Endothelial cell of umbilical vein (primary cell): ENCODE measurements around the gene TMEM255A. TPM values are rescaled to one million over a fixed set of nuclear protein-coding genes. Genes with fewer than 3 reads are reported as not detected.
"Not testable (repeated sequence)": the region's sequence is repeated elsewhere in the genome, so short reads cannot be mapped to it uniquely, and the experiment has no call there.

Experiments
- BruUV-seq: library from RNA; stranded (reverse); fragments of 400-500 nt; replicated peaks from 2 replicates; lab custom pipeline; 2021; lab: Mats Ljungman, UMichigan
- CTCF ChIA-PET: fragments of 300-600, 350-600 bp; sonication (Branson Sonifier 250); formaldehyde crosslinking; loops from one replicate; lab custom pipeline; 2021; ENCODE audit warnings: antibody characterized with exemption, inconsistent platforms; lab: Charles Lee
- POLR2A ChIA-PET: fragments of 300-600, 350-600 bp; sonication (Branson Sonifier 250); formaldehyde crosslinking; loops from one replicate; lab custom pipeline; 2021; ENCODE audit warnings: antibody characterized with exemption, inconsistent platforms; lab: Charles Lee
- DNase-seq: peaks from one replicate; pipeline ENCODE4 v3.0.0-alpha.2; 2011; ENCODE audit warnings: low read depth, low spot score
- FAIRE-seq: peaks from 2 replicates; lab custom pipeline; 2011; peaks lifted over from hg19 to GRCh38; lab: Jason Lieb, UNC
- H2AFZ ChIP-seq: 2 replicates; pipeline ENCODE4 v1.6.0; 2012; ENCODE audit warnings: low read depth, low read length, control low read depth, inconsistent platforms
- H3K27ac ChIP-seq: 2 replicates; pipeline ENCODE4 v1.5.1; 2011; ENCODE audit warnings: low read depth, mild to moderate bottlenecking, control low read depth, low read length, moderate library complexity; ENCODE audit not compliant: insufficient read depth
- H3K27me3 ChIP-seq, 2 experiments: 2 replicates each; pipeline versions ENCODE4 v1.6.0 to v1.6.1; 2011; ENCODE audit warnings: low read length in 2 of 2, mixed read lengths in 1 of 2; ENCODE audit not compliant: control insufficient read depth in 2 of 2, insufficient read depth in 2 of 2
- H3K36me3 ChIP-seq, 2 experiments: 2 replicates in 1 of 2; 3 replicates in 1 of 2; pipeline ENCODE4 v1.5.1; 2011; ENCODE audit warnings: low read length in 2 of 2, mild to moderate bottlenecking in 1 of 2, moderate library complexity in 1 of 2; ENCODE audit not compliant: control insufficient read depth in 2 of 2, insufficient read depth in 2 of 2; ENCODE audit errors: extremely low read depth in 1 of 2
- H3K4me1 ChIP-seq: 3 replicates; pipeline ENCODE4 v1.5.1; 2011; ENCODE audit warnings: mild to moderate bottlenecking, low read length; ENCODE audit not compliant: control insufficient read depth, insufficient read depth; ENCODE audit errors: extremely low read depth
- H3K4me2 ChIP-seq: 2 replicates; pipeline ENCODE4 v1.6.1; 2011; ENCODE audit warnings: low read length, control low read depth, mixed read lengths; ENCODE audit not compliant: insufficient read depth
- H3K4me3 ChIP-seq, 3 experiments: fragments of 200-600 bp in 1 of 3; sonication (generic), shearing (Covaris generic) in 1 of 3; replicated peaks in 1 of 3; 2 replicates each; pipeline ENCODE4 v1.5.1; 2011 to 2016; ENCODE audit warnings: control low read depth in 3 of 3, low read length in 3 of 3, mild to moderate bottlenecking in 2 of 3, inconsistent platforms in 1 of 3, low read depth in 1 of 3, moderate library complexity in 1 of 3; ENCODE audit not compliant: insufficient read depth in 1 of 3
- H3K79me2 ChIP-seq: 2 replicates; pipeline ENCODE4 v1.6.0; 2012; ENCODE audit warnings: low read length, inconsistent platforms; ENCODE audit not compliant: control insufficient read depth, insufficient read depth
- H3K9ac ChIP-seq: replicated peaks from 2 replicates; pipeline ENCODE3; 2011; ENCODE audit warnings: low read length, control low read depth; ENCODE audit not compliant: insufficient read depth; ENCODE audit errors: extremely low read depth
- H3K9me1 ChIP-seq: replicated peaks from 3 replicates; pipeline ENCODE4 v1.6.0; 2011; ENCODE audit warnings: mild to moderate bottlenecking, low read length; ENCODE audit not compliant: control insufficient read depth, insufficient read depth; ENCODE audit errors: extremely low read depth
- H3K9me3 ChIP-seq: replicated peaks from 2 replicates; pipeline ENCODE4 v1.5.1; 2012; ENCODE audit warnings: low read length, inconsistent platforms; ENCODE audit not compliant: control insufficient read depth, insufficient read depth
- H4K20me1 ChIP-seq: replicated peaks from 2 replicates; pipeline ENCODE3; 2011; ENCODE audit warnings: mild to moderate bottlenecking, low read length; ENCODE audit not compliant: control insufficient read depth, insufficient read depth; ENCODE audit errors: extremely low read depth
- EZH2 ChIP-seq: IDR thresholded peaks from 2 replicates; pipeline ENCODE4 v1.6.1; 2012; ENCODE audit warnings: borderline replicate concordance, low read depth, mild to moderate bottlenecking, moderate library complexity, low read length, inconsistent platforms; ENCODE audit not compliant: severe bottlenecking
- FOS ChIP-seq: IDR thresholded peaks from 2 replicates; pipeline ENCODE4 v1.6.1; 2011; ENCODE audit warnings: mild to moderate bottlenecking, low read length, moderate library complexity, borderline replicate concordance; ENCODE audit not compliant: insufficient read depth
- MYC ChIP-seq: IDR thresholded peaks from one replicate; pipeline ENCODE4 v1.6.1; 2011; ENCODE audit warnings: mild to moderate bottlenecking, low read depth, low read length
- POLR2A ChIP-seq: IDR thresholded peaks from 2 replicates; pipeline ENCODE4 v1.6.1; 2012; ENCODE audit warnings: low read depth, mild to moderate bottlenecking, control low read depth, low read length
- POLR2AphosphoS5 ChIP-seq: IDR thresholded peaks from 2 replicates; pipeline ENCODE4 v1.6.1; 2012; ENCODE audit warnings: low read depth, mild to moderate bottlenecking, control low read depth, low read length, moderate library complexity; ENCODE audit not compliant: insufficient read depth
- dilution Hi-C: fragments of 300-500 bp; cut with MboI; formaldehyde crosslinking; loops from one replicate; pipeline ENCODE4 v1.15.0; 2019; ENCODE audit warnings: low sequenced_read_pairs; ENCODE audit not compliant: extremely low pct_ligation_motif_present
- intact Hi-C: fragments of 100-400 bp; cut with micrococcal nuclease; formaldehyde crosslinking; loops from one replicate; pipeline ENCODE4 v1.10.0; 2022
- polyA plus RNA-seq, 4 experiments: library from polyadenylated mRNA; depleted of rRNA in 3 of 4; stranded (reverse) in 3 of 4; unstranded in 1 of 4; fragments of >200 nt; gene quantifications; 2 replicates each; pipeline versions ENCODE4 v1.2.1 to v1.2.3, GENCODE V29; 2011 to 2012; ENCODE audit warnings: missing spikeins in 1 of 4
- total RNA-seq: library from RNA; stranded (reverse); gene quantifications from 2 replicates; pipeline ENCODE4 v1.2.3, GENCODE V29; 2021
- TF ChIP-seq, protein P1 (sequence below): IDR thresholded peaks from 2 replicates; pipeline ENCODE4 v1.6.1; 2011; ENCODE audit not compliant: insufficient read depth, insufficient read length

Gene TMEM255A
- total and polyA plus RNA-seq, 2 donors (not counting 3 experiments of a cell fraction or from before 2014, with no cell fraction given), result not detected

- no peaks in the 10 kb centered on the region for H4K20me1 ChIP-seq
- no peaks in the 10 kb centered on the region for H3K9me3 ChIP-seq
- no peak overlapping the region for H3K27ac ChIP-seq
- no TSS peak for BruUV-seq
- ChIA-PET POLR2A (no interaction called here), CTCF (no interaction called here)
- no peak overlapping the region for H3K4me3 ChIP-seq
- no peaks in the 10 kb centered on the region for H3K4me1 ChIP-seq
- no peaks in the 10 kb centered on the region for H3K9me1 ChIP-seq
- H3K9ac ChIP-seq, result no peak overlapping the region
- intact Hi-C loops, result no loop called here
- no peak overlapping the region for H2AFZ ChIP-seq
- H3K36me3 ChIP-seq, result no peaks in the 10 kb centered on the region
- no peak for DNase-seq
- H3K79me2 ChIP-seq, result no peaks in the 10 kb centered on the region
- no peaks in the 10 kb centered on the region for H3K27me3 ChIP-seq
- H3K4me2 ChIP-seq, result no peak overlapping the region
- TF ChIP-seq POLR2A, result no peak
- no peak for TF ChIP-seq POLR2AphosphoS5
- TF ChIP-seq FOS, result no peak
- no peak for TF ChIP-seq MYC
- TF ChIP-seq, protein P1, sequence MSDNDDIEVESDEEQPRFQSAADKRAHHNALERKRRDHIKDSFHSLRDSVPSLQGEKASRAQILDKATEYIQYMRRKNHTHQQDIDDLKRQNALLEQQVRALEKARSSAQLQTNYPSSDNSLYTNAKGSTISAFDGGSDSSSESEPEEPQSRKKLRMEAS, result no peak
- no peak for TF ChIP-seq EZH2
- no peak for FAIRE-seq
- dilution Hi-C loops, result no loop called here
These were observed 39.3 kb upstream of the TMEM255A start for GRCh38 chrX:120350450-120351138.

- dilution Hi-C loops, H3K36me3 ChIP-seq, H2AFZ ChIP-seq, DNase-seq, BruUV-seq, intact Hi-C loops, H3K4me2 ChIP-seq, H3K4me3 ChIP-seq, H3K27ac ChIP-seq, H4K20me1 ChIP-seq, H3K79me2 ChIP-seq, H3K9ac ChIP-seq, H3K4me1 ChIP-seq, H3K27me3 ChIP-seq, FAIRE-seq, H3K9me1 ChIP-seq, H3K9me3 ChIP-seq, CTCF ChIA-PET, POLR2A ChIA-PET: not testable (repeated sequence)
These were observed 33.3 kb upstream of the TMEM255A start for GRCh38 chrX:120344566-120344965.
